ENCODE results near the gene DYNC2I2. TPM values are rescaled to one million over a fixed set of nuclear protein-coding genes. Genes with fewer than 3 reads are reported as not detected.

Gene DYNC2I2
- total and polyA plus RNA-seq, 5 donors from 2014 or later, result 2.3 to 10.2 (median 3.6) TPM

GRCh38 chr9:128627127-128627715 is 29.4 kb downstream of the DYNC2I2 start:
- Mint-ChIP-seq H3K9me3 (no peaks in the 10 kb centered on the region), H3K36me3 (peaks cover 40% of the 10 kb centered on the region), H3K27me3 (no peaks in the 10 kb centered on the region), H3K4me1 (peaks cover 0 to 2% (median under 1%) of the 10 kb centered on the region in 4 donors), H3K27ac (no peak overlapping the region), H3K4me3 (no peak overlapping the region)
- Histone ChIP-seq H3K27ac (ENCODE audit: insufficient read depth, low read length, poor library complexity, severe bottlenecking) (no peak overlapping the region), H3K27me3 (ENCODE audit: control insufficient read depth, insufficient read depth, low read length) (no peaks in the 10 kb centered on the region), H3K36me3 (ENCODE audit: control insufficient read depth, insufficient read depth, low read length) (peaks cover 88% of the 10 kb centered on the region), H3K4me1 (ENCODE audit: control insufficient read depth, insufficient read depth, low read length, poor library complexity, severe bottlenecking) (no peaks in the 10 kb centered on the region), H3K4me3 (ENCODE audit: low read depth, low read length) (no peak overlapping the region), H3K9me3 (ENCODE audit: control insufficient read depth in 2 of 2, low read length in 2 of 2) (no peaks in the 10 kb centered on the region)
- no peak for DNase-seq
- ATAC-seq (ENCODE audit: low read depth in 2 of 2), result no peak

GRCh38 chr9:128626181-128626580 is 30.5 kb downstream of the DYNC2I2 start:
- Histone ChIP-seq H3K4me3 (ENCODE audit: low read depth, low read length) (no peak overlapping the region), H3K27me3 (ENCODE audit: control insufficient read depth, insufficient read depth, low read length) (no peaks in the 10 kb centered on the region), H3K36me3 (ENCODE audit: control insufficient read depth, insufficient read depth, low read length) (peaks cover 87% of the 10 kb centered on the region), H3K9me3 (ENCODE audit: control insufficient read depth in 2 of 2, low read length in 2 of 2) (no peaks in the 10 kb centered on the region), H3K4me1 (ENCODE audit: control insufficient read depth, insufficient read depth, low read length, poor library complexity, severe bottlenecking) (no peaks in the 10 kb centered on the region), H3K27ac (ENCODE audit: insufficient read depth, low read length, poor library complexity, severe bottlenecking) (no peak overlapping the region)
- Mint-ChIP-seq H3K4me1 (peaks cover 0 to 5% (median under 1%) of the 10 kb centered on the region in 4 donors), H3K27me3 (no peaks in the 10 kb centered on the region), H3K4me3 (peak overlapping the region in 1 of 4 donors; percentile 81), H3K36me3 (peaks cover 45% of the 10 kb centered on the region), H3K9me3 (no peaks in the 10 kb centered on the region), H3K27ac (peak overlapping the region in 1 of 3 donors; percentile 66)
- no peak for ATAC-seq (ENCODE audit: low read depth in 2 of 2)
- no peak for DNase-seq

- no peak for DNase-seq
- H3K4me3 ChIP-seq (ENCODE audit: low read depth, low read length), result no peak overlapping the region
- H3K27me3 Mint-ChIP-seq, result no peaks in the 10 kb centered on the region
- ATAC-seq (ENCODE audit: low read depth in 2 of 2), result no peak
- no peaks in the 10 kb centered on the region for H3K9me3 ChIP-seq (ENCODE audit: control insufficient read depth in 2 of 2, low read length in 2 of 2)
- H3K4me3 Mint-ChIP-seq, result no peak overlapping the region
- peaks cover 93% of the 10 kb centered on the region for H3K36me3 ChIP-seq (ENCODE audit: control insufficient read depth, insufficient read depth, low read length)
- no peak overlapping the region for H3K27ac Mint-ChIP-seq
- H3K9me3 Mint-ChIP-seq, result no peaks in the 10 kb centered on the region
- no peaks in the 10 kb centered on the region for H3K4me1 ChIP-seq (ENCODE audit: control insufficient read depth, insufficient read depth, low read length, poor library complexity, severe bottlenecking)
- peaks cover 0 to 5% (median under 1%) of the 10 kb centered on the region in 4 donors for H3K4me1 Mint-ChIP-seq
- H3K27ac ChIP-seq (ENCODE audit: insufficient read depth, low read length, poor library complexity, severe bottlenecking), result no peak overlapping the region
- H3K27me3 ChIP-seq (ENCODE audit: control insufficient read depth, insufficient read depth, low read length), result no peaks in the 10 kb centered on the region
- peaks cover 52% of the 10 kb centered on the region for H3K36me3 Mint-ChIP-seq
Observed at GRCh38 chr9:128625391-128626146, 31.1 kb downstream of the DYNC2I2 start.

- no peak for DNase-seq
- H3K4me1 Mint-ChIP-seq, result peaks cover 0 to 5% (median under 1%) of the 10 kb centered on the region in 4 donors
- Histone ChIP-seq H3K27ac (ENCODE audit: insufficient read depth, low read length, poor library complexity, severe bottlenecking) (no peak overlapping the region), H3K4me1 (ENCODE audit: control insufficient read depth, insufficient read depth, low read length, poor library complexity, severe bottlenecking) (no peaks in the 10 kb centered on the region), H3K4me3 (ENCODE audit: low read depth, low read length) (no peak overlapping the region), H3K27me3 (ENCODE audit: control insufficient read depth, insufficient read depth, low read length) (no peaks in the 10 kb centered on the region), H3K9me3 (ENCODE audit: control insufficient read depth in 2 of 2, low read length in 2 of 2) (no peaks in the 10 kb centered on the region), H3K36me3 (ENCODE audit: control insufficient read depth, insufficient read depth, low read length) (peaks cover 92% of the 10 kb centered on the region)
- H3K9me3 Mint-ChIP-seq, result no peaks in the 10 kb centered on the region
- H3K27ac Mint-ChIP-seq, result peak overlapping the region in 1 of 3 donors; percentile 56
- ATAC-seq (ENCODE audit: low read depth in 2 of 2), result no peak
- peak overlapping the region in 1 of 4 donors; percentile 68 for H3K4me3 Mint-ChIP-seq
- H3K36me3 Mint-ChIP-seq, result peaks cover 50% of the 10 kb centered on the region
- no peaks in the 10 kb centered on the region for H3K27me3 Mint-ChIP-seq
Observed at GRCh38 chr9:128624566-128624965, 32.1 kb downstream of the DYNC2I2 start.

GRCh38 chr9:128621730-128622455 is 34.8 kb downstream of the DYNC2I2 start:
- no peaks in the 10 kb centered on the region for H3K9me3 ChIP-seq (ENCODE audit: control insufficient read depth in 2 of 2, low read length in 2 of 2)
- H3K36me3 ChIP-seq (ENCODE audit: control insufficient read depth, insufficient read depth, low read length), result peaks cover 90% of the 10 kb centered on the region
- no peak overlapping the region for H3K27ac ChIP-seq (ENCODE audit: insufficient read depth, low read length, poor library complexity, severe bottlenecking)
- H3K27me3 Mint-ChIP-seq, result no peaks in the 10 kb centered on the region
- H3K36me3 Mint-ChIP-seq, result peaks cover 52% of the 10 kb centered on the region
- H3K4me1 Mint-ChIP-seq, result peaks cover 0 to 2% (median under 1%) of the 10 kb centered on the region in 4 donors
- no peak overlapping the region for H3K4me3 Mint-ChIP-seq
- no peaks in the 10 kb centered on the region for H3K27me3 ChIP-seq (ENCODE audit: control insufficient read depth, insufficient read depth, low read length)
- H3K9me3 Mint-ChIP-seq, result no peaks in the 10 kb centered on the region
- H3K4me3 ChIP-seq (ENCODE audit: low read depth, low read length), result no peak overlapping the region
- DNase-seq (no peak), ATAC-seq (ENCODE audit: low read depth in 2 of 2) (no peak)
- no peaks in the 10 kb centered on the region for H3K4me1 ChIP-seq (ENCODE audit: control insufficient read depth, insufficient read depth, low read length, poor library complexity, severe bottlenecking)
- peak overlapping the region in 1 of 3 donors; percentile 46 for H3K27ac Mint-ChIP-seq

GRCh38 chr9:128619779-128620178 is 36.9 kb downstream of the DYNC2I2 start:
- DNase-seq (no peak), ATAC-seq (ENCODE audit: low read depth in 2 of 2) (no peak)
- Histone ChIP-seq H3K36me3 (ENCODE audit: control insufficient read depth, insufficient read depth, low read length) (peaks cover 90% of the 10 kb centered on the region), H3K4me3 (ENCODE audit: low read depth, low read length) (no peak overlapping the region), H3K4me1 (ENCODE audit: control insufficient read depth, insufficient read depth, low read length, poor library complexity, severe bottlenecking) (no peaks in the 10 kb centered on the region), H3K27ac (ENCODE audit: insufficient read depth, low read length, poor library complexity, severe bottlenecking) (no peak overlapping the region), H3K27me3 (ENCODE audit: control insufficient read depth, insufficient read depth, low read length) (no peaks in the 10 kb centered on the region), H3K9me3 (ENCODE audit: control insufficient read depth in 2 of 2, low read length in 2 of 2) (no peaks in the 10 kb centered on the region)
- Mint-ChIP-seq H3K4me1 (peaks cover 0 to 2% (median 0%) of the 10 kb centered on the region in 4 donors), H3K4me3 (no peak overlapping the region), H3K9me3 (no peaks in the 10 kb centered on the region), H3K27ac (peak overlapping the region in 1 of 3 donors; percentile 77), H3K27me3 (no peaks in the 10 kb centered on the region), H3K36me3 (peaks cover 42% of the 10 kb centered on the region)

GRCh38 chr9:128619127-128619526 is 37.5 kb downstream of the DYNC2I2 start:
- no peak for ATAC-seq (ENCODE audit: low read depth in 2 of 2)
- Histone ChIP-seq H3K27me3 (ENCODE audit: control insufficient read depth, insufficient read depth, low read length) (no peaks in the 10 kb centered on the region), H3K4me1 (ENCODE audit: control insufficient read depth, insufficient read depth, low read length, poor library complexity, severe bottlenecking) (no peaks in the 10 kb centered on the region), H3K4me3 (ENCODE audit: low read depth, low read length) (no peak overlapping the region), H3K36me3 (ENCODE audit: control insufficient read depth, insufficient read depth, low read length) (peaks cover 90% of the 10 kb centered on the region), H3K27ac (ENCODE audit: insufficient read depth, low read length, poor library complexity, severe bottlenecking) (no peak overlapping the region), H3K9me3 (ENCODE audit: control insufficient read depth in 2 of 2, low read length in 2 of 2) (no peaks in the 10 kb centered on the region)
- Mint-ChIP-seq H3K9me3 (no peaks in the 10 kb centered on the region), H3K27me3 (no peaks in the 10 kb centered on the region), H3K4me3 (no peak overlapping the region), H3K36me3 (peaks cover 38% of the 10 kb centered on the region), H3K4me1 (peaks cover 0 to 2% (median 0%) of the 10 kb centered on the region in 4 donors), H3K27ac (no peak overlapping the region)
- DNase-seq, result no peak

All from CD4-positive, CD25-positive, alpha-beta regulatory T cell (primary cell).